GM12872 (cell line): ENCODE results near the gene FRMPD4.

Source experiments
- TF ChIP-seq, protein P1 (sequence below): IDR thresholded peaks from 3 replicates; pipeline ENCODE4 v1.5.1; 2011; ENCODE audit warnings: low read depth, mild to moderate bottlenecking, low read length, moderate library complexity; ENCODE audit not compliant: insufficient read depth

Gene FRMPD4

DNA sequence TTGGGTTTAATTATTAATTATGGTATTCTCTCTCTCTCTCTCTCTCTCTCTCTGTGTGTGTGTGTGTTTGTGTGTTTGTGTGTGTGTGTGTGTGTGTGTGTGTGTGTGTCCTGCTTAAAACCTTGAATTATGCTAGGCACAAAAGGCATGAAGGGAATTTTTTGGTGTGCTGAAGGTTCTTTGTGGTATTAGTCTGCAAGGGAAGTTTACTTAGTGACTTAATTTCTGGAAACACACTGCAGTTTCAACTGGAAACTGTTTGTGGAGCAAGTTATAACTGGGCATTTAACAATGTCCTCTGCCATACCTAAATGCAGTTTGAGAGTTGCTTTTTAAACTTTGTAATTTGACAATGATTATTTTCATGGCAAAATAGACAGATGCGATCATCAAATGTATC is 111.7 kb downstream of the FRMPD4 start:
- TF ChIP-seq, protein P1, sequence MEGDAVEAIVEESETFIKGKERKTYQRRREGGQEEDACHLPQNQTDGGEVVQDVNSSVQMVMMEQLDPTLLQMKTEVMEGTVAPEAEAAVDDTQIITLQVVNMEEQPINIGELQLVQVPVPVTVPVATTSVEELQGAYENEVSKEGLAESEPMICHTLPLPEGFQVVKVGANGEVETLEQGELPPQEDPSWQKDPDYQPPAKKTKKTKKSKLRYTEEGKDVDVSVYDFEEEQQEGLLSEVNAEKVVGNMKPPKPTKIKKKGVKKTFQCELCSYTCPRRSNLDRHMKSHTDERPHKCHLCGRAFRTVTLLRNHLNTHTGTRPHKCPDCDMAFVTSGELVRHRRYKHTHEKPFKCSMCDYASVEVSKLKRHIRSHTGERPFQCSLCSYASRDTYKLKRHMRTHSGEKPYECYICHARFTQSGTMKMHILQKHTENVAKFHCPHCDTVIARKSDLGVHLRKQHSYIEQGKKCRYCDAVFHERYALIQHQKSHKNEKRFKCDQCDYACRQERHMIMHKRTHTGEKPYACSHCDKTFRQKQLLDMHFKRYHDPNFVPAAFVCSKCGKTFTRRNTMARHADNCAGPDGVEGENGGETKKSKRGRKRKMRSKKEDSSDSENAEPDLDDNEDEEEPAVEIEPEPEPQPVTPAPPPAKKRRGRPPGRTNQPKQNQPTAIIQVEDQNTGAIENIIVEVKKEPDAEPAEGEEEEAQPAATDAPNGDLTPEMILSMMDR = no peak

GRCh38 chrX:12263211-12263610 is 124.9 kb downstream of the FRMPD4 start:
- TF ChIP-seq, protein P1 = no peak

- TF ChIP-seq, protein P1 = no peak
Measured at GRCh38 chrX:12269484-12269883, 131.2 kb downstream of the FRMPD4 start.

- TF ChIP-seq, protein P1 = no peak
Measured at GRCh38 chrX:12278151-12278550, 139.9 kb downstream of the FRMPD4 start.

DNA sequence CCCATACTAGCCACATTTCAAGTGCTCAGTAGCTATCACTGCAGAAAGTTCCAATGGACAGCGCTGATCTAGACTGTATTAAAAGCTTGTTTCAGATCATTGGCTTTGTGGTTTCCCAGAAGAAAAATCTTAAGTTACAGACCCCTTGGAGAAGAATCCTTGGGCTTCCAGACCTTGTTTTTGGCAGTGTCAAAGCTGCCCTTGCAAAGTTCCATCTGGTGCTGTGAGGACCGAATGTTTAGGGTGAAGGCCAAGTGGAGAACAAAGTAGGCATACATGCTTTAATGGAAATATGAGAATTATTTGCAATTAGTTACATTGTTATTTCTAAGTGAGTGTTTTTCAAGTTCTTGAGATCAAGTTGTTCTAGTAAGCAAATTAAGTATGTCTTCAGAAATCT is 144.7 kb downstream of the FRMPD4 start:
- TF ChIP-seq, protein P1 = no peak

DNA sequence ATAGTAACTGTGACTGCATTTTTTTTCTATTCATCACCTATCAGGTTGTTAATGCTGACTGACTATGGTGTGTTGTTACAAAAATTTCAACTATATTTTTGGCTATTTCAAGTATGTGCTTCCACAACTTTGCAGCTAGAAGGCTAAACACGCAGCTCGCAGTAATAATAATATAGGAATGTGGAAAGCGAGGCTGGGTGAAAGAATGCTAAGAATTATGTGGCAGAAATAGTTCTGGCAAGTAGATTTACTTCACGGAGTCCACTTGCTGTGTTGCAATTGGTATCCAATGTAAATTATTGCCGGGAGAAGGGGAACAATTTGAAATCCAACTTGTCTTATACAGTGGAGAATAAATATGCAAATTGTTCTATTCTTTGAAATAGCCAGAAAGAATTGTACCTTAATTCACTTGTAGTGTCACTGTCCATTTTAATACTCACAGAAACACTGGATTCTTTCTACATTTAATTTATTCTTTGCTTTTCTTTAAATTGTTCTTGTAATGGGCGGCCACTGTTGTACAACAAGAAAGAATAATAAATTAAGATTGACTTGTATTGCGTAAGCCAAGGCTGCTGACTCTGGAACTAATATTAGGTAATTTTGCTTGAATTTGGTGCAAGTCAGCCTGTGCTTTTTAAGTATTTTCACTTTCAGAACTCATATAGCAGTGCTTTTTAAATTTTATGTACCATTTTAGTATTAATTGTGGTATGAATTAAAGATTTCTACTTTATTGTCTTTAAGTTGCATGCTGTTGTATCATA is 154.9 kb downstream of the FRMPD4 start:
- TF ChIP-seq, protein P1 = no peak

DNA sequence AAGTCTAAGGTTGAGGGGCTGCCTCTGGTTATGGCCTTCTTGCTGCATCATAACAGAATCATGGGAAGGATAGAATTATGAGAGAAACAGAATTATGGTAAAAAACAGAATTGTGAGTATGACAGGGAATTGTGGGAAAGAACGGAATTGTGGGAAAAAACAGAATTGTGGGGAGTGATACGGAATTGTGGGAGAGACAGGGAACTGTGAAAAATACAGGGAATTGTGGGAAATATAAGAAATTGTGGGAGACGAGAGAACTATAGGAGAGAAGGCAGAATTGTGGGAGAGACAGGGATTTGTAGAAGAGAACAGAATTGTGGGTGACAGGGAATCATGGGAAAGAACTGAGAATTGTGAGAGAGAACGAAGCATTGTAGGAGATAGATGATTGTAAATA is 159.1 kb downstream of the FRMPD4 start:
- TF ChIP-seq, protein P1 = no peak

GRCh38 chrX:12301288-12301687 is 163.0 kb downstream of the FRMPD4 start:
- TF ChIP-seq, protein P1 = no peak
